Measurements from ENCODE around the gene CDH26.
"Not testable (repeated sequence)": the region's sequence is repeated elsewhere in the genome, so short reads cannot be mapped to it uniquely, and the experiment has no call there.

CDH26 gene

GRCh38 chr20:60039526-60039925 lies 81.3 kb downstream of the CDH26 start:
- TF ChIP-seq ZFX (IDR thresholded peaks at IDR 0.05) = no peak
- TF ChIP-seq CTCF (conservative IDR thresholded peaks at IDR 0.05) = no peak
- H3K27ac ChIP-seq = no peak overlapping the region

GRCh38 chr20:60040471-60041162 lies 82.4 kb downstream of the CDH26 start:
- no peak overlapping the region for H3K27ac ChIP-seq
- TF ChIP-seq ZFX (IDR thresholded peaks at IDR 0.05) (no peak), CTCF (conservative IDR thresholded peaks at IDR 0.05) (no peak)

GRCh38 chr20:60041436-60042165 lies 83.4 kb downstream of the CDH26 start:
- not testable (repeated sequence) for H3K27ac ChIP-seq

- H3K27ac ChIP-seq = no peak overlapping the region
- TF ChIP-seq CTCF (conservative IDR thresholded peaks at IDR 0.05) (no peak), ZFX (IDR thresholded peaks at IDR 0.05) (no peak)
Measured at GRCh38 chr20:60043435-60043834, 85.2 kb downstream of the CDH26 start.

GRCh38 chr20:60046011-60046413 lies 87.8 kb downstream of the CDH26 start:
- no peak overlapping the region for H3K27ac ChIP-seq
- no peak for TF ChIP-seq CTCF (conservative IDR thresholded peaks at IDR 0.05)
- TF ChIP-seq ZFX (IDR thresholded peaks at IDR 0.05) = no peak

GRCh38 chr20:60046436-60046835 lies 88.2 kb downstream of the CDH26 start:
- no peak overlapping the region for H3K27ac ChIP-seq
- no peak for TF ChIP-seq CTCF (conservative IDR thresholded peaks at IDR 0.05)
- no peak for TF ChIP-seq ZFX (IDR thresholded peaks at IDR 0.05)

- no peak overlapping the region for H3K27ac ChIP-seq
- TF ChIP-seq ZFX (IDR thresholded peaks at IDR 0.05) = no peak
- TF ChIP-seq CTCF (conservative IDR thresholded peaks at IDR 0.05) = no peak
Measured at GRCh38 chr20:60046860-60047259, 88.6 kb downstream of the CDH26 start.

Data from C4-2B (cell line).